GM11168 (cell line): ENCODE measurements around the gene IQSEC3.

ENCODE experiments used
- in situ Hi-C: fragments of 300-500 bp; cut with MboI; formaldehyde crosslinking; loops from one replicate; pipeline ENCODE4 v1.12.0; 2022; ENCODE audit warnings: low sequenced_read_pairs; ENCODE audit not compliant: unreplicated experiment

Gene IQSEC3

GRCh38 chr12:191541-191940 is 125.0 kb downstream of the IQSEC3 start:
- in situ Hi-C loops, result no loop called here

- in situ Hi-C loops, result no loop called here
These were observed 126.7 kb downstream of the IQSEC3 start for GRCh38 chr12:193261-193660.

GRCh38 chr12:194276-194675 is 127.7 kb downstream of the IQSEC3 start:
- in situ Hi-C loops, result no loop called here

GRCh38 chr12:195156-195555 is 128.6 kb downstream of the IQSEC3 start:
- in situ Hi-C loops, result no loop called here

GRCh38 chr12:195951-196350 is 129.4 kb downstream of the IQSEC3 start:
- in situ Hi-C loops, result no loop called here

- in situ Hi-C loops, result no loop called here
These were observed 129.9 kb downstream of the IQSEC3 start for GRCh38 chr12:196436-196835.

- in situ Hi-C loops, result no loop called here
These were observed 130.8 kb downstream of the IQSEC3 start for GRCh38 chr12:197347-197746.

- in situ Hi-C loops, result no loop called here
These were observed 131.5 kb downstream of the IQSEC3 start for GRCh38 chr12:197911-198695.

GRCh38 chr12:198705-199104 is 132.1 kb downstream of the IQSEC3 start:
- in situ Hi-C loops, result no loop called here

- in situ Hi-C loops, result no loop called here
These were observed 134.8 kb downstream of the IQSEC3 start for GRCh38 chr12:201361-201760.

GRCh38 chr12:202081-202731 is 135.6 kb downstream of the IQSEC3 start:
- in situ Hi-C loops, result no loop called here

GRCh38 chr12:203074-203461 is 136.5 kb downstream of the IQSEC3 start:
- in situ Hi-C loops, result no loop called here

- in situ Hi-C loops, result no loop called here
These were observed 137.1 kb downstream of the IQSEC3 start for GRCh38 chr12:203462-204260.

- in situ Hi-C loops, result no loop called here
These were observed 137.7 kb downstream of the IQSEC3 start for GRCh38 chr12:204261-204678.

GRCh38 chr12:205026-205425 is 138.5 kb downstream of the IQSEC3 start:
- in situ Hi-C loops, result no loop called here

- in situ Hi-C loops, result no loop called here
These were observed 140.3 kb downstream of the IQSEC3 start for GRCh38 chr12:206746-207440.

- in situ Hi-C loops, result no loop called here
These were observed 141.2 kb downstream of the IQSEC3 start for GRCh38 chr12:207804-208203.

- in situ Hi-C loops, result no loop called here
These were observed 142.2 kb downstream of the IQSEC3 start for GRCh38 chr12:208813-209212.

- in situ Hi-C loops, result no loop called here
These were observed 142.7 kb downstream of the IQSEC3 start for GRCh38 chr12:209246-209645.

- in situ Hi-C loops, result no loop called here
These were observed 143.3 kb downstream of the IQSEC3 start for GRCh38 chr12:209851-210250.
